ENCODE results near the gene KIF17. TPM values are rescaled to one million over a fixed set of nuclear protein-coding genes. Genes with fewer than 3 reads are reported as not detected.

KIF17 gene
- total RNA-seq, 4 donors from 2014 or later = 0.27 to 21.1 (median 0.79) TPM; not detected in 1

DNA sequence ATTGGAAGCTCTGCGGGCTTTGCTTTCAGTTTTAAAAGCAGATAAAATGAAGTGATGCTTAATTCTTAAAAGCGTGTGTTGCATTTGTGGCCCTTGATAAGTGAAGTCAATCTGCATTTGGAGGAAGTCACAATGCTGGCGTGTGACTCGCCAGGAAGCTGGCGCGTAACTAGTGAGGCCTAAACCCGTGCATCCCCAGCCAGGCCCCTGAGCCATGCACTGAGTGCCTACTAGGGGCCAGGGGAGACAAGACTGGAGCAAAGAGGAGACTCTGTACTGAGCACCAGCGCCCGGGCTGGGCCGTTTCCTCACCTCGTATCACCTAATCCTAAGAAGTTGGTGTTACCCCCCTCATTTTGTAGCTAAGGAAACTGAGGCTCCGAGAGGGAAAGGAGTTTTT, 52.1 kb downstream of the KIF17 start:
- H3K27me3 ChIP-seq = no peaks in the 10 kb centered on the region
- 57 to 73% methylated on average over 2 to 12 of the region's 12 CpGs for WGBS, 2 donors (ENCODE audit: low coverage in 1 of 2)
- in situ Hi-C loops (cut with MboI; ENCODE audit: low pct_ligation_motif_present in 1 of 4, low pct_unique_long_range_greater_than_20kb in 1 of 4, low sequenced_read_pairs in 3 of 4) (no loop called here), intact Hi-C loops (cut with DNase I; ENCODE audit: low total_unique reads) (no loop called here)
- TF ChIP-seq CTCF (IDR thresholded peaks at IDR 0.05) (no peak), POLR2AphosphoS5 (IDR thresholded peaks at IDR 0.05) (no peak), POLR2A (IDR thresholded peaks at IDR 0.05) (no peak), EP300 (IDR thresholded peaks at IDR 0.05; ENCODE audit: low read depth) (no peak)
- no peak for DNase-seq
- no peak overlapping the region for H3K4me3 ChIP-seq
- H3K9me3 ChIP-seq = no peaks in the 10 kb centered on the region
- no peak overlapping the region for H3K27ac ChIP-seq
- peaks cover 0 to 6% (median 4%) of the 10 kb centered on the region in 4 donors for H3K4me1 ChIP-seq
- H3K36me3 ChIP-seq = no peaks in the 10 kb centered on the region

- no peak for TF ChIP-seq POLR2A (IDR thresholded peaks at IDR 0.05)
- TF ChIP-seq CTCF (IDR thresholded peaks at IDR 0.05) = no peak
- TF ChIP-seq POLR2AphosphoS5 (IDR thresholded peaks at IDR 0.05) = no peak
- no peak for TF ChIP-seq EP300 (IDR thresholded peaks at IDR 0.05; ENCODE audit: low read depth)
- Histone ChIP-seq H3K4me1 (peaks cover 11 to 21% (median 18%) of the 10 kb centered on the region in 4 donors), H3K4me3 (no peak overlapping the region), H3K9me3 (no peaks in the 10 kb centered on the region), H3K36me3 (no peaks in the 10 kb centered on the region), H3K27ac (no peak overlapping the region), H3K27me3 (no peaks in the 10 kb centered on the region)
- intact Hi-C loops (cut with DNase I; ENCODE audit: low total_unique reads) (no loop called here), in situ Hi-C loops (cut with MboI; ENCODE audit: low pct_ligation_motif_present in 1 of 4, low pct_unique_long_range_greater_than_20kb in 1 of 4, low sequenced_read_pairs in 3 of 4) (no loop called here)
- DNase-seq = no peak
- 81 to 100% methylated on average over 1 to 12 of the region's 12 CpGs for WGBS, 2 donors (ENCODE audit: low coverage in 1 of 2)
Measured at GRCh38 chr1:20663969-20664715, 53.7 kb downstream of the KIF17 start.

DNA sequence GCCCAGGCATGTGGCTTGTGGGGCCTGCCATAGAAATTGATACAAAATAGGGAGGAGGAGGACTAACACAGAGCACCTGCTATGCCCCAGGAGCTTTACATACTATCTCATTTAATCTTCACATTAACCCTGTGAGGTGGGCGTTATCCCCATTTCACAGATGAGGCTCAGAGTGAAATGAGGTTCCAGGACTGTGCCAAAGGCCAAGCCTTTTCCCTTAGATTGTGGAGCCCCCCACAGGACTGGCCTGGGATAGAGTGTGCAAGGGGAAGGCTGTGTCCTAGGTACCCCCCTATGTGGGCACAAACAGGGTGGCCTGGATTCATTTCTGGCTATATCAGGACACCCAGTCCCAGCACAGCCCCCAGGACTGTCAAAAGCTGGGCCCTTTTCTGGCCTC, 54.4 kb downstream of the KIF17 start:
- Histone ChIP-seq H3K4me3 (no peak overlapping the region), H3K36me3 (no peaks in the 10 kb centered on the region), H3K9me3 (no peaks in the 10 kb centered on the region), H3K27me3 (no peaks in the 10 kb centered on the region), H3K4me1 (peaks cover 11 to 22% (median 19%) of the 10 kb centered on the region in 4 donors), H3K27ac (no peak overlapping the region)
- DNase-seq = no peak
- no peak for TF ChIP-seq CTCF (IDR thresholded peaks at IDR 0.05)
- TF ChIP-seq POLR2AphosphoS5 (IDR thresholded peaks at IDR 0.05) = no peak
- TF ChIP-seq POLR2A (IDR thresholded peaks at IDR 0.05) = no peak
- TF ChIP-seq EP300 (IDR thresholded peaks at IDR 0.05; ENCODE audit: low read depth) = no peak
- WGBS, 2 donors (ENCODE audit: low coverage in 1 of 2) = 100% methylated on average over 1 of the region's 1 CpG; no CpG with 5 or more reads in 1 of the 2 donors
- intact Hi-C loops (cut with DNase I; ENCODE audit: low total_unique reads) = no loop called here
- in situ Hi-C loops (cut with MboI; ENCODE audit: low pct_ligation_motif_present in 1 of 4, low pct_unique_long_range_greater_than_20kb in 1 of 4, low sequenced_read_pairs in 3 of 4) = no loop called here

DNA sequence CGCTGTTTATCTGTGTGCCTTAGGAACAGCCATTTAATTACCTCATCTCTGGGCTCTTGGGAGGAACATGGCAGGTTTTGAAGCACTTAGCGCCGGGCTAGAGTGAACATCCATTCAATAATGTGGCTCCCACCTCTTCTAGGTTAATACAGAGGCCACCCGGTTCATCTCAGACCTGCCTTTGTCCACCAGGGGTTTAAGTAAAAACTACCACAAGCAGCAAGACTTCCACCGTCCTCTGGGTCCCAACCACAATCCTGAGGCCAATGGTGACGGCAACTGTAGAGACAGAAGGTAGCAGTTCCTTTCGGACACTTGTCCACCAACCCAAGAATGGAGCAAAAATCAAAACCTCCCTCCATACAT, 55.7 kb downstream of the KIF17 start:
- peaks cover 0 to 7% (median 0%) of the 10 kb centered on the region in 4 donors for H3K36me3 ChIP-seq
- DNase-seq = no peak
- in situ Hi-C loops (cut with MboI; ENCODE audit: low pct_ligation_motif_present in 1 of 4, low pct_unique_long_range_greater_than_20kb in 1 of 4, low sequenced_read_pairs in 3 of 4) = no loop called here
- intact Hi-C loops (cut with DNase I; ENCODE audit: low total_unique reads) = no loop called here
- TF ChIP-seq POLR2A (IDR thresholded peaks at IDR 0.05) (no peak), EP300 (IDR thresholded peaks at IDR 0.05; ENCODE audit: low read depth) (no peak), CTCF (IDR thresholded peaks at IDR 0.05) (no peak), POLR2AphosphoS5 (IDR thresholded peaks at IDR 0.05) (no peak)
- H3K4me3 ChIP-seq = peak overlapping the region in 3 of 4 donors; percentile 75 to 99 (median 95)
- WGBS, 2 donors (ENCODE audit: low coverage in 1 of 2) = 0 to 70% methylated on average over 2 to 7 of the region's 7 CpGs
- H3K9me3 ChIP-seq = no peaks in the 10 kb centered on the region
- peak overlapping the region; percentile 82 to 91 (median 84) for H3K27ac ChIP-seq
- no peaks in the 10 kb centered on the region for H3K27me3 ChIP-seq
- H3K4me1 ChIP-seq = peaks cover 11 to 22% (median 19%) of the 10 kb centered on the region in 4 donors
